IPS-18a (cell line): ENCODE results near the gene ELL2.
"Not testable (repeated sequence)": the region's sequence is repeated elsewhere in the genome, so short reads cannot be mapped to it uniquely, and the experiment has no call there.

Experiments
- H3K27ac ChIP-seq: one replicate; pipeline ENCODE4 v1.5.1; 2013; ENCODE audit warnings: low read length
- H3K27me3 ChIP-seq: one replicate; pipeline ENCODE4 v1.6.1; 2013; ENCODE audit warnings: mild to moderate bottlenecking, low read length; ENCODE audit not compliant: control insufficient read depth, insufficient read depth
- H3K36me3 ChIP-seq: one replicate; pipeline ENCODE4 v1.6.1; 2013; ENCODE audit warnings: low read depth, low read length; ENCODE audit not compliant: control insufficient read depth
- H3K4me1 ChIP-seq: one replicate; pipeline ENCODE4 v1.6.1; 2013; ENCODE audit warnings: low read depth, low read length; ENCODE audit not compliant: control insufficient read depth
- H3K4me3 ChIP-seq: one replicate; pipeline ENCODE4 v1.5.1; 2013; ENCODE audit warnings: low read length
- H3K9ac ChIP-seq: one replicate; pipeline ENCODE4 v1.6.1; 2013; ENCODE audit warnings: mild to moderate bottlenecking, low read length, moderate library complexity
- H3K9me3 ChIP-seq: one replicate; pipeline ENCODE4 v1.6.1; 2013; ENCODE audit warnings: low read depth, low read length; ENCODE audit not compliant: control insufficient read depth

Gene ELL2

GRCh38 chr5:95858661-95859595 lies 102.7 kb downstream of the ELL2 start:
- peaks cover 5% of the 10 kb centered on the region for H3K27me3 ChIP-seq
- H3K36me3 ChIP-seq = no peaks in the 10 kb centered on the region
- H3K9ac ChIP-seq = no peak overlapping the region
- no peak overlapping the region for H3K27ac ChIP-seq
- H3K9me3 ChIP-seq = no peaks in the 10 kb centered on the region
- H3K4me3 ChIP-seq = peak overlapping the region; percentile 29
- H3K4me1 ChIP-seq = peaks cover 13% of the 10 kb centered on the region

- peaks cover 9% of the 10 kb centered on the region for H3K4me1 ChIP-seq
- H3K9me3 ChIP-seq = no peaks in the 10 kb centered on the region
- no peaks in the 10 kb centered on the region for H3K36me3 ChIP-seq
- no peak overlapping the region for H3K27ac ChIP-seq
- H3K27me3 ChIP-seq = peaks cover 5% of the 10 kb centered on the region
- no peak overlapping the region for H3K9ac ChIP-seq
- H3K4me3 ChIP-seq = no peak overlapping the region
Measured at GRCh38 chr5:95858023-95858461, 103.6 kb downstream of the ELL2 start.

- Histone ChIP-seq H3K36me3 (no peaks in the 10 kb centered on the region), H3K27ac (no peak overlapping the region), H3K4me3 (no peak overlapping the region), H3K9me3 (no peaks in the 10 kb centered on the region), H3K27me3 (peaks cover 5% of the 10 kb centered on the region), H3K4me1 (peaks cover 9% of the 10 kb centered on the region), H3K9ac (no peak overlapping the region)
Measured at GRCh38 chr5:95857185-95857945, 104.3 kb downstream of the ELL2 start.

- Histone ChIP-seq H3K4me1 (peaks cover 9% of the 10 kb centered on the region), H3K27ac (no peak overlapping the region), H3K4me3 (no peak overlapping the region), H3K9me3 (no peaks in the 10 kb centered on the region), H3K27me3 (peaks cover 5% of the 10 kb centered on the region), H3K9ac (no peak overlapping the region), H3K36me3 (no peaks in the 10 kb centered on the region)
Measured at GRCh38 chr5:95856501-95856981, 105.1 kb downstream of the ELL2 start.

GRCh38 chr5:95853490-95853889 lies 108.2 kb downstream of the ELL2 start:
- Histone ChIP-seq H3K4me1 (no peaks in the 10 kb centered on the region), H3K36me3 (no peaks in the 10 kb centered on the region), H3K9ac (no peak overlapping the region), H3K27ac (no peak overlapping the region), H3K27me3 (no peaks in the 10 kb centered on the region), H3K4me3 (no peak overlapping the region), H3K9me3 (no peaks in the 10 kb centered on the region)

- H3K9me3 ChIP-seq = no peaks in the 10 kb centered on the region
- H3K4me1 ChIP-seq = no peaks in the 10 kb centered on the region
- H3K27me3 ChIP-seq = no peaks in the 10 kb centered on the region
- H3K9ac ChIP-seq = no peak overlapping the region
- no peak overlapping the region for H3K4me3 ChIP-seq
- H3K27ac ChIP-seq = no peak overlapping the region
- H3K36me3 ChIP-seq = no peaks in the 10 kb centered on the region
Measured at GRCh38 chr5:95852567-95852966, 109.1 kb downstream of the ELL2 start.

GRCh38 chr5:95851141-95851540 lies 110.5 kb downstream of the ELL2 start:
- H3K9ac ChIP-seq, H3K27me3 ChIP-seq, H3K9me3 ChIP-seq, H3K27ac ChIP-seq, H3K4me1 ChIP-seq, H3K36me3 ChIP-seq, H3K4me3 ChIP-seq: not testable (repeated sequence)

- H3K4me1 ChIP-seq = no peaks in the 10 kb centered on the region
- H3K27me3 ChIP-seq = no peaks in the 10 kb centered on the region
- no peak overlapping the region for H3K9ac ChIP-seq
- H3K27ac ChIP-seq = no peak overlapping the region
- H3K9me3 ChIP-seq = no peaks in the 10 kb centered on the region
- no peak overlapping the region for H3K4me3 ChIP-seq
- H3K36me3 ChIP-seq = no peaks in the 10 kb centered on the region
Measured at GRCh38 chr5:95850391-95850894, 111.2 kb downstream of the ELL2 start.

GRCh38 chr5:95848701-95849100 lies 113.0 kb downstream of the ELL2 start:
- Histone ChIP-seq H3K9ac (no peak overlapping the region), H3K27me3 (no peaks in the 10 kb centered on the region), H3K27ac (no peak overlapping the region), H3K4me3 (no peak overlapping the region), H3K4me1 (no peaks in the 10 kb centered on the region), H3K36me3 (no peaks in the 10 kb centered on the region), H3K9me3 (no peaks in the 10 kb centered on the region)

GRCh38 chr5:95847261-95847592 lies 114.4 kb downstream of the ELL2 start:
- H3K9me3 ChIP-seq = no peaks in the 10 kb centered on the region
- no peak overlapping the region for H3K9ac ChIP-seq
- no peaks in the 10 kb centered on the region for H3K27me3 ChIP-seq
- no peak overlapping the region for H3K4me3 ChIP-seq
- no peak overlapping the region for H3K27ac ChIP-seq
- H3K4me1 ChIP-seq = no peaks in the 10 kb centered on the region
- H3K36me3 ChIP-seq = no peaks in the 10 kb centered on the region

GRCh38 chr5:95846554-95847260 lies 114.9 kb downstream of the ELL2 start:
- Histone ChIP-seq H3K27ac (no peak overlapping the region), H3K4me3 (no peak overlapping the region), H3K9ac (no peak overlapping the region), H3K36me3 (no peaks in the 10 kb centered on the region), H3K27me3 (no peaks in the 10 kb centered on the region), H3K4me1 (no peaks in the 10 kb centered on the region), H3K9me3 (no peaks in the 10 kb centered on the region)
